B cell (primary cell): ENCODE measurements around the gene PCBP3.

Experiments used
- CTCF ChIP-seq: fragments of 200-600 bp; IDR thresholded peaks from one replicate; pipeline ENCODE4 v1.8.0; 2022; ENCODE audit warnings: antibody characterized with exemption, mild to moderate bottlenecking
- EZH2 ChIP-seq: IDR thresholded peaks from 2 replicates; pipeline ENCODE4 v1.6.1; 2012; ENCODE audit warnings: borderline replicate concordance, low read depth, mild to moderate bottlenecking, moderate library complexity, low read length; ENCODE audit not compliant: insufficient read depth, poor library complexity, severe bottlenecking

DNA sequence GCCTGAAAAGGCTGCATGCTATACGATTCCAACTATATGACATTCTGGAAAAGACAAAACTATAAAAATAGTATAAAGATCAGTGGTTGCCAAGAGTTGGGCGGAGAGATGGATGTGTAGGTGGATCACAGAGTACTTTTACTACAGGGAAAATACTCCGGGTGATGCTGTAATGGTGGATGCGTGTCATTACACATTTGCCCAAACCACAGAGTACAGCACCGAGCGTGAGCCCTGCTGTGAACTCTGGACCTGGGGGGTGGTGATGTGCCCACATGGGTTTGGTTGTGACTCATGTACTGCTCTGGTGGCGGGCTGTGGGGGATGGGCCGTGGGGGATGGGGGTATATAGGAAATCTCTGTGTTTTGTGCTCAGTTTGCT lies 175.4 kb downstream of the PCBP3 start:
- TF ChIP-seq CTCF (no peak), EZH2 (no peak)
